UCSD-AML1 (cell line): Measurements from ENCODE around the gene OR4P4.

Experiments used
- DNase-seq: peaks from one replicate; lab custom pipeline; 2025; ENCODE audit not compliant: unreplicated experiment; lab: John Stamatoyannopoulos, UW

OR4P4 gene

GRCh38 chr11:55634813-55635212 lies at the start of gene OR4P4:
Gene OR4P4, plus strand, starts transcription at chr11:55635113.
- no peak for DNase-seq

- DNase-seq, result no peak
These were observed 27.4 kb upstream of the OR4P4 start, which contains the start of gene OR4C11 for GRCh38 chr11:55607545-55607944. Gene OR4C11, minus strand, starts transcription at chr11:55607645. Its CDS starts 3,272 bp downstream, at chr11:55604373.

- DNase-seq, result no peak
These were observed 10.4 kb upstream of the OR4P4 start for GRCh38 chr11:55624531-55624930.

GRCh38 chr11:55648027-55648426 lies 13.1 kb downstream of the OR4P4 start, which contains the start of gene OR4S2:
Gene OR4S2, plus strand, starts transcription at chr11:55648327. Its CDS starts 2,577 bp downstream, at chr11:55650904.
- no peak for DNase-seq

GRCh38 chr11:55652560-55652959 lies 17.6 kb downstream of the OR4P4 start:
- no peak for DNase-seq

- no peak for DNase-seq
These were observed 20.2 kb downstream of the OR4P4 start for GRCh38 chr11:55655096-55655495.

- DNase-seq, result no peak
These were observed 23.2 kb downstream of the OR4P4 start for GRCh38 chr11:55658031-55658573.

GRCh38 chr11:55658608-55659007 lies 23.7 kb downstream of the OR4P4 start:
- no peak for DNase-seq

GRCh38 chr11:55661901-55662300 lies 27.0 kb downstream of the OR4P4 start, which contains the start of gene OR4C6:
Gene OR4C6, plus strand, starts transcription at chr11:55662201. Its CDS starts 2,966 bp downstream, at chr11:55665167.
- no peak for DNase-seq

- no peak for DNase-seq
These were observed 34.5 kb downstream of the OR4P4 start for GRCh38 chr11:55669376-55669775.

- DNase-seq, result no peak
These were observed 38.9 kb downstream of the OR4P4 start for GRCh38 chr11:55673860-55674259.
